ENCODE results near the gene OR2C1. TPM values are rescaled to one million over a fixed set of nuclear protein-coding genes. Genes with fewer than 3 reads are reported as not detected.

Gene OR2C1
- total RNA-seq (1 to 10 TPM in 1 of 2 donors, under 1 TPM in 1; 0.55 to 1.3 TPM), polyA plus RNA-seq (ENCODE audit: insufficient read length in 2 of 2) (under 1 TPM; 0.48 to 0.86 TPM)
- long read RNA-seq, donor 1, result 0 reads
- long read RNA-seq, donor 2, result 0 reads
- long read RNA-seq, donor 3, result 0 reads
- long read RNA-seq, donor 4, result 0 reads

DNA sequence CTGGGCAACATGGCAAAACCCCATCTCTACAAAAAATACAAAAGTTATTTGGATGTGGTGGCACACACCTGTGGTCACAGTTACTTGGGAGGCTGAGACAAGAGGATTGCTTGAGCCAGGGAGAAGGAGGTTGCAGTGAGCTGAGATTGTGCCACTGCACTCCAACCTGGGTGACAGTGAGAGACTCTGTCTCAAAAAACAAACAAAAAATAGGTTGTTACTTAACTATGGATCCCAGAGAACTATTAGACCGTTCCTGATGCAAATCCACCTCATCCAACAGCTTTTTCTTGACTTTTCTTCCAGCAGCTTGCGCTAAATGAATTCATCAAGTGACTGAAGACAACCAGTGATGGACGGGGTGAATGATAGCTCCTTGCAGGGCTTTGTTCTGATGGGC lies at the start of gene OR2C1:
Gene OR2C1, plus strand, starts transcription at position 301 of the 400 bp plus-strand sequence. Its CDS starts 52 bp downstream, at position 353.
- Histone ChIP-seq H3K4me3 (ENCODE audit: low read depth, low read length) (no peak within 1 kb of the TSS), H3K9me3 (ENCODE audit: control insufficient read depth, insufficient read depth, low read length) (no peaks in the 10 kb centered on the region), H3K27me3 (ENCODE audit: control insufficient read depth, insufficient read depth, low read length) (no peaks in the 10 kb centered on the region), H3K27ac (ENCODE audit: low read depth, low read length) (no peak within 1 kb of the TSS), H3K36me3 (ENCODE audit: control insufficient read depth, insufficient read depth, low read length) (peaks cover 2% of the 10 kb centered on the region), H3K4me1 (ENCODE audit: control insufficient read depth, insufficient read depth, low read length) (no peaks in the 10 kb centered on the region)
- DNase-seq (ENCODE audit: low read depth in 4 of 6, low spot score in 6 of 6), result no peak
- 67% methylated on average over 3 of the region's 3 CpGs for WGBS (ENCODE audit: insufficient coverage)

DNA sequence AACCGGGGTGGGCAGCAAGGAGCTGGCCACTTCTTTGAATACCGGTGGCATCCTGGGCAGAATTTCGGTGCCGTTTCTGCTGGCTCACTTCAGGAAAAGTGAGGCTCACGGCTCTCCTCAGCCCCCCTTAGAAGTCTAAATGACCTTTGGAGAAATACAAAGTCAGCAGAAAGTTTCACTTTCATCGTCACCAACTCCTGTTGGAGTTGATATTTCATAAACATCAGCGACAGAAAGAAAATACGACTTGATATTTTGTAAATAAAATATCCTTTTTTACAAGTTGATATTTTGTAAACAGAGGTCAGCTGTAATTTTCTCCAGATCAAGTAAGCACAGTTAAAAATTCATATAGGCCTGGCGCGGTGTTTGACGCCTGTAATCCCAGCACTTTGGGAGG lies 49.6 kb upstream of the OR2C1 start:
- no peak for DNase-seq (ENCODE audit: low read depth in 4 of 6, low spot score in 6 of 6)
- 54% methylated on average over 7 of the region's 11 CpGs for WGBS (ENCODE audit: insufficient coverage)
- peaks cover 6% of the 10 kb centered on the region for H3K9me3 ChIP-seq (ENCODE audit: control insufficient read depth, insufficient read depth, low read length)

DNA sequence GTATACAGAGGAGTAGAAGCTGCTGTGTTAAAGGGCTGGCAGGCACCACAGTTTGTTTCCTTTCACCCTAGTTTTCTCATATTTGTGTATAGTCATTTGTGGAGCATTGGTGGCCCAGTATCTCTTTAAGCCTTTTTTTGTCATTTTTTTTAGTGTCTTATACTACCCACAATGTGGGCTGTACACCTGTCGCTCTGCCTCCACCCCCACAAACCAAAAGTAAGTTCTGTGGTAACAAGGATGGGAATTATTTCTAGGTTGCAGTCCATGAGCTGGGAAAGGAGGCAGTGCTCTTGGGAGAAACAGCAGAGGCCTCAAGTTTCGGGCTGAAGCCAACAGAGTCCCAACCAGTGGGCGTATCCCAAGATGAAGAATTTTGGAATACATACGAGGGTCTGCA lies 44.2 kb upstream of the OR2C1 start:
- no peak overlapping the region for H3K27ac ChIP-seq (ENCODE audit: low read depth, low read length)
- peaks cover 17% of the 10 kb centered on the region for H3K9me3 ChIP-seq (ENCODE audit: control insufficient read depth, insufficient read depth, low read length)
- peaks cover 50% of the 10 kb centered on the region for H3K36me3 ChIP-seq (ENCODE audit: control insufficient read depth, insufficient read depth, low read length)
- no peak overlapping the region for H3K4me3 ChIP-seq (ENCODE audit: low read depth, low read length)
- WGBS (ENCODE audit: insufficient coverage), result 100% methylated on average over 2 of the region's 4 CpGs
- H3K27me3 ChIP-seq (ENCODE audit: control insufficient read depth, insufficient read depth, low read length), result no peaks in the 10 kb centered on the region
- peaks cover 2% of the 10 kb centered on the region for H3K4me1 ChIP-seq (ENCODE audit: control insufficient read depth, insufficient read depth, low read length)
- no peak for DNase-seq (ENCODE audit: low read depth in 4 of 6, low spot score in 6 of 6)

More for the DNA sequence above, 49.6 kb upstream of the OR2C1 start:
- Histone ChIP-seq H3K27me3 (ENCODE audit: control insufficient read depth, insufficient read depth, low read length) (no peaks in the 10 kb centered on the region), H3K36me3 (ENCODE audit: control insufficient read depth, insufficient read depth, low read length) (peaks cover 35% of the 10 kb centered on the region), H3K4me3 (ENCODE audit: low read depth, low read length) (peak overlapping the region; percentile 88), H3K27ac (ENCODE audit: low read depth, low read length) (peak overlapping the region; percentile 95), H3K4me1 (ENCODE audit: control insufficient read depth, insufficient read depth, low read length) (peaks cover 5% of the 10 kb centered on the region)

DNA sequence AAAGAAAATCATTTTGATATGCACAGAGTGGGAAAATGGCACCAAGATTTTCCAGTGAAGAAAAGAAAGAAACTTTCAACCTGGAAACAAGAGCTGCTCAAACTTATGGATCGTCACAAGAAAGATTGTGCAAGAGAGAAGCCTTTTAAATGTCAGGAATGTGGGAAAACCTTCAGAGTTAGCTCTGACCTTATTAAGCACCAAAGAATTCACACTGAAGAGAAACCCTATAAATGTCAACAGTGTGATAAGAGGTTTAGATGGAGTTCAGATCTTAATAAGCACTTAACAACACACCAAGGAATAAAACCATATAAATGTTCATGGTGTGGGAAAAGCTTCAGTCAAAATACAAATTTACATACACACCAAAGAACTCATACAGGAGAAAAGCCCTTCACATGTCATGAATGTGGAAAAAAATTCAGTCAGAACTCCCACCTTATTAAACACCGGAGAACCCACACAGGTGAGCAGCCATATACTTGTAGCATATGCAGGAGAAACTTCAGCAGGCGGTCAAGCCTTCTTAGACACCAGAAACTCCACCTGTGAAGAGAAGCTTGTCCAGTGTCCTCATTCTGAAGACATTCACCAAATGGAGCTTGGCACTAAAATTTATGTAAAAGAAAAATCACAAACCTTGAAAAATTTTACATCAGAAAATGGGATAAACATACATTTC lies 38.2 kb upstream of the OR2C1 start:
- WGBS (ENCODE audit: insufficient coverage), result 100% methylated on average over 2 of the region's 3 CpGs
- H3K4me3 ChIP-seq (ENCODE audit: low read depth, low read length), result no peak overlapping the region
- H3K36me3 ChIP-seq (ENCODE audit: control insufficient read depth, insufficient read depth, low read length), result peaks cover 27% of the 10 kb centered on the region

DNA sequence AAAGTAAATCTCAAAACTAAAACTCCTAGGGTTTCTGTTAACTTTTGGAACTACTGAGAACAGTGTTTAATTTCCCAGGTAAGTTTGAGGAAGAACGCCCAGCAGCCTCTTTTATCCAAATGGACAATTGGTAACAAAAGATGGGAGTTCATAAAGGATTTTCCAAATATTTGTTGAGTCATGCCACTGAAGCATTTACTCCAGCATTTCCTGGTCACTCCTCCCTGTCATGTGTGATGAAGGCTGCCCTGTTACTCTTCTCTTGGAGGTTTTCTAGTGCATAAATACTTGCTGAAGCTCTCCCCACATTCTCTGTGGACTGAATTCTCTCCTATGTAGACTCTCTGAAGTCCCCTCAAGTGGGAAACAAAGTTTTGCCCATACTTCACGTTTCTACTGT lies 33.9 kb upstream of the OR2C1 start:
- no peaks in the 10 kb centered on the region for H3K27me3 ChIP-seq (ENCODE audit: control insufficient read depth, insufficient read depth, low read length)
- no peak overlapping the region for H3K4me3 ChIP-seq (ENCODE audit: low read depth, low read length)
- WGBS (ENCODE audit: insufficient coverage), result 22% methylated on average over 1 of the region's 2 CpGs
- peaks cover 20% of the 10 kb centered on the region for H3K9me3 ChIP-seq (ENCODE audit: control insufficient read depth, insufficient read depth, low read length)
- DNase-seq (ENCODE audit: low read depth in 4 of 6, low spot score in 6 of 6), result no peak
- peaks cover 10% of the 10 kb centered on the region for H3K36me3 ChIP-seq (ENCODE audit: control insufficient read depth, insufficient read depth, low read length)
- no peaks in the 10 kb centered on the region for H3K4me1 ChIP-seq (ENCODE audit: control insufficient read depth, insufficient read depth, low read length)
- no peak overlapping the region for H3K27ac ChIP-seq (ENCODE audit: low read depth, low read length)

More for the DNA sequence above, 38.2 kb upstream of the OR2C1 start:
- peaks cover 34% of the 10 kb centered on the region for H3K9me3 ChIP-seq (ENCODE audit: control insufficient read depth, insufficient read depth, low read length)
- DNase-seq (ENCODE audit: low read depth in 4 of 6, low spot score in 6 of 6), result peak in 1 of 6 donors; percentile 5
- no peaks in the 10 kb centered on the region for H3K27me3 ChIP-seq (ENCODE audit: control insufficient read depth, insufficient read depth, low read length)
- H3K4me1 ChIP-seq (ENCODE audit: control insufficient read depth, insufficient read depth, low read length), result no peaks in the 10 kb centered on the region
- no peak overlapping the region for H3K27ac ChIP-seq (ENCODE audit: low read depth, low read length)

DNA sequence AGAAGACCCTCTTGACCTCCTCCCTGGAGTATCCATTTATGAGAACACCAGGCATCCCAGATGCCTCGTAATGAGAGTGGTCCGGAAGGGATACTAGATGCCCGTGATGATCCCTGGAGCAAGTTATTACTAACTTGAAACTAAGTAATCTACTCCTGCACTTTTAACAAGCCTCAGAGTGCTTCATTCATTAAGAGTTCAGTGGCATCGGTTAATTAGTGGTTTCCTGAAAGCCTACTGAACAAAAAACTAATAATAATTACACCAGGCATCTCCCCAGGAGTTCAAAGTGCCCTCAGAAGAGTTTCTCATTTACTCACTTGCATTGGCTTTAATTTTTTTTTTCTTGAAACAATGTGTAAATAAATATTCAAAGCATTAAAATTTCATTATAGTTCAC lies 28.2 kb upstream of the OR2C1 start:
- no peak for DNase-seq (ENCODE audit: low read depth in 4 of 6, low spot score in 6 of 6)
- Histone ChIP-seq H3K27me3 (ENCODE audit: control insufficient read depth, insufficient read depth, low read length) (no peaks in the 10 kb centered on the region), H3K4me1 (ENCODE audit: control insufficient read depth, insufficient read depth, low read length) (no peaks in the 10 kb centered on the region), H3K36me3 (ENCODE audit: control insufficient read depth, insufficient read depth, low read length) (no peaks in the 10 kb centered on the region), H3K9me3 (ENCODE audit: control insufficient read depth, insufficient read depth, low read length) (no peaks in the 10 kb centered on the region), H3K4me3 (ENCODE audit: low read depth, low read length) (no peak overlapping the region), H3K27ac (ENCODE audit: low read depth, low read length) (no peak overlapping the region)
- WGBS (ENCODE audit: insufficient coverage), result 80% methylated on average over 1 of the region's 4 CpGs

DNA sequence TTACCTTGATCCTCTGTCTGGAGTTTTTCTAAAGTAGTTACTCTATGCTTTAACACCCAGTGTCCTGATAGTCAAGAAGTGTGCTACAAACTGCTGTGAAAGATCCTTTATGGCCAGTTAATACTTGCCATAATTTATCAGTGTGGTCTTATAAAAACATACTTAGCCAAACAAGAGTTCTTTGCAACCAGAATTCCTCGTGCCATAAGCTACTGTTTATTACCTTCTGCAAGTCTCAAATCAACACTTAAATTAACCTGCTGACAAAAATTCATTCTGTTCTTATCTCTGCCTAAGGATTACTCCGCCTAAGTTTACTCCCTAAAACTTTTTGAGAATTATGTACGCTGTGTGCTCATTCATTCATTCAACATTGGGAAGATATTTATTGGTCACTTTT lies 27.6 kb upstream of the OR2C1 start:
- Histone ChIP-seq H3K9me3 (ENCODE audit: control insufficient read depth, insufficient read depth, low read length) (no peaks in the 10 kb centered on the region), H3K27me3 (ENCODE audit: control insufficient read depth, insufficient read depth, low read length) (no peaks in the 10 kb centered on the region), H3K36me3 (ENCODE audit: control insufficient read depth, insufficient read depth, low read length) (no peaks in the 10 kb centered on the region), H3K4me3 (ENCODE audit: low read depth, low read length) (no peak overlapping the region), H3K4me1 (ENCODE audit: control insufficient read depth, insufficient read depth, low read length) (no peaks in the 10 kb centered on the region), H3K27ac (ENCODE audit: low read depth, low read length) (no peak overlapping the region)
- 71% methylated on average over 1 of the region's 3 CpGs for WGBS (ENCODE audit: insufficient coverage)
- DNase-seq (ENCODE audit: low read depth in 4 of 6, low spot score in 6 of 6), result no peak

DNA sequence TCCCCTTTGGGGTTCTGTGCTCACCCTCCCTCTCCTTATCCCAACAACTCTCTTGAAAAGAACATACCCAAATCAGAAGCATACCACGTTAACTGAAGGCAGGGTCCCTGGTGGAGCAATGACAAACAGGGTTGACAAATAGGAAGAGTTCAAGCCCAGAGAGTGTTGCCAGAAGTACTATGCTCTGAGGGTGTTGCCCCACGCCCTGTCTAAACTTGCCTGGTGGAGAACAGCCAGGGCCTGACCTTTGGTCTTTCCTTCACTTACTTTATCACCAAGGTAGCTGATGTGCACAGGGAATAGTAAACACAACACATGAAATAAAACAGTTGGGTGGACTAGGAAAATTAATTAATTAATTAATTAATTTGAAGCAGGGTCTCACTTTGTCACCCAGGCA lies 27.0 kb upstream of the OR2C1 start:
- Histone ChIP-seq H3K4me3 (ENCODE audit: low read depth, low read length) (no peak overlapping the region), H3K4me1 (ENCODE audit: control insufficient read depth, insufficient read depth, low read length) (no peaks in the 10 kb centered on the region), H3K9me3 (ENCODE audit: control insufficient read depth, insufficient read depth, low read length) (no peaks in the 10 kb centered on the region), H3K27me3 (ENCODE audit: control insufficient read depth, insufficient read depth, low read length) (no peaks in the 10 kb centered on the region), H3K36me3 (ENCODE audit: control insufficient read depth, insufficient read depth, low read length) (no peaks in the 10 kb centered on the region), H3K27ac (ENCODE audit: low read depth, low read length) (no peak overlapping the region)
- 60% methylated on average over 1 of the region's 2 CpGs for WGBS (ENCODE audit: insufficient coverage)
- no peak for DNase-seq (ENCODE audit: low read depth in 4 of 6, low spot score in 6 of 6)

DNA sequence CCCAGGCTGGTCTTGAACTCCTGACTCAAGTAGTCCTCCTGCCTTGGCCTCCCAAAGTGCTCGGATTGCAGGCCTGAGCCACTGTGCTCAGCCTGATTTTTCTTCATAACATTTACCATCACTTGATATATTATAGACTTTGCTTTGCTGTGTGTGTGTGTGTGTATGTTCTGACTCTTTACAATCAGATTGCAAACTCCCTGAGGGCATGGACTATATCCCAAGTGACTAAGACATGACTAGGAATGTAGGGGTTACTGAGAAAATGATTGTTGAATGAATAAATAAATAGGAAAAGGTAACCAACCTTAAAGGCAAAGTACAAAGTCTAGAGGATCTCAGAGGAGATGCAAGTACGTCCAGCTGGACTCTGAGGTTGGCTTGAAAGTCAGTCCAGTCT lies 9.6 kb upstream of the OR2C1 start:
- no CpG with 5 or more reads among the region's 2 CpGs for WGBS (ENCODE audit: insufficient coverage)
- no peaks in the 10 kb centered on the region for H3K27me3 ChIP-seq (ENCODE audit: control insufficient read depth, insufficient read depth, low read length)
- DNase-seq (ENCODE audit: low read depth in 4 of 6, low spot score in 6 of 6), result no peak
- H3K4me1 ChIP-seq (ENCODE audit: control insufficient read depth, insufficient read depth, low read length), result no peaks in the 10 kb centered on the region
- H3K4me3 ChIP-seq (ENCODE audit: low read depth, low read length), result no peak overlapping the region
- no peaks in the 10 kb centered on the region for H3K36me3 ChIP-seq (ENCODE audit: control insufficient read depth, insufficient read depth, low read length)
- no peak overlapping the region for H3K27ac ChIP-seq (ENCODE audit: low read depth, low read length)
- no peaks in the 10 kb centered on the region for H3K9me3 ChIP-seq (ENCODE audit: control insufficient read depth, insufficient read depth, low read length)

DNA sequence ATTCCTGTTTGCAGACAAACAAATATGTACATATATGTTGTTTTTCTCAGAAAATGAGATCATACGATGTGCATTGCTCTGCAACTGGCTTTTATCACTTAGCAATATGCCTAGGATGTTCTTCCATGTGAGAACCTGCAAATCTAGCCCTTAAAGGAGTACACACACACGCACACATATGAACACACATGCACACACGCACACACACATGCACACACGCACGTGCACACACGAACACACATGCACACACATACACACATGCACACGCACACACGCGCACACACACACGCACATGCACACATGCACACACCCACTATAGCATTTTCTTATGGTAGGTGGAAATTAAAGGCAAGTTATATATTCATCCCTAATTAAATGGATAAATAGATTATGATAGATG lies 8.1 kb upstream of the OR2C1 start:
- 80% methylated on average over 1 of the region's 10 CpGs for WGBS (ENCODE audit: insufficient coverage)
- Histone ChIP-seq H3K4me1 (ENCODE audit: control insufficient read depth, insufficient read depth, low read length) (no peaks in the 10 kb centered on the region), H3K9me3 (ENCODE audit: control insufficient read depth, insufficient read depth, low read length) (no peaks in the 10 kb centered on the region), H3K27me3 (ENCODE audit: control insufficient read depth, insufficient read depth, low read length) (no peaks in the 10 kb centered on the region), H3K27ac (ENCODE audit: low read depth, low read length) (no peak overlapping the region), H3K36me3 (ENCODE audit: control insufficient read depth, insufficient read depth, low read length) (no peaks in the 10 kb centered on the region), H3K4me3 (ENCODE audit: low read depth, low read length) (no peak overlapping the region)
- no peak for DNase-seq (ENCODE audit: low read depth in 4 of 6, low spot score in 6 of 6)
